ENCODE data around the gene UVRAG.

Gene UVRAG

GRCh38 chr11:76115555-76115954 lies 300.5 kb downstream of the UVRAG start:
- H3K4me3 ChIP-seq (ENCODE audit: low read depth, low read length): no peak overlapping the region
- no peaks in the 10 kb centered on the region for H3K9me3 ChIP-seq (ENCODE audit: control insufficient read depth, insufficient read depth, low read depth, low read length)
- CTCF ChIA-PET: interaction anchor here (1.0 kb wide), 1 partner anchor 218 kb away, joined by 3 read pairs; no protein-coding TSS in a partner anchor
- POLR2A ChIA-PET: no interaction called here
- H3K4me1 ChIP-seq (ENCODE audit: control insufficient read depth, insufficient read depth, low read length): no peaks in the 10 kb centered on the region
- no peak for TF ChIP-seq ZBTB6 (tag by site-specific recombination; IDR thresholded peaks at IDR 0.05)
- TF ChIP-seq ZBTB48 (tag by site-specific recombination; IDR thresholded peaks at IDR 0.05): no peak
- TF ChIP-seq ZNF544 (tag by site-specific recombination; IDR thresholded peaks at IDR 0.05): no peak
- no peak for TF ChIP-seq ZNF132 (tag by site-specific recombination; IDR thresholded peaks at IDR 0.05; ENCODE audit: borderline replicate concordance)
- TF ChIP-seq ZNF37A (tag by site-specific recombination; IDR thresholded peaks at IDR 0.05): no peak
- TF ChIP-seq ZNF335 (tag by site-specific recombination; conservative IDR thresholded peaks at IDR 0.05): no peak
- no peak for TF ChIP-seq ZNF830 (tag by site-specific recombination; IDR thresholded peaks at IDR 0.05; ENCODE audit: low read depth)
- TF ChIP-seq ZBTB7A (tag by site-specific recombination; IDR thresholded peaks at IDR 0.05; ENCODE audit: low read depth): no peak
- TF ChIP-seq ZNF266 (tag by site-specific recombination; IDR thresholded peaks at IDR 0.05; ENCODE audit: low read depth): no peak
- no peak for TF ChIP-seq ZNF596 (tag by site-specific recombination; IDR thresholded peaks at IDR 0.05)
- no peak for TF ChIP-seq ZNF555 (tag by site-specific recombination; conservative IDR thresholded peaks at IDR 0.05)
- no peak for TF ChIP-seq ZFP3 (tag by site-specific recombination; IDR thresholded peaks at IDR 0.05; ENCODE audit: low read depth)
- no peak for TF ChIP-seq ZNF394 (tag by site-specific recombination; IDR thresholded peaks at IDR 0.05; ENCODE audit: borderline replicate concordance)
- no peak for TF ChIP-seq ZNF610 (tag by site-specific recombination; IDR thresholded peaks at IDR 0.05; ENCODE audit: borderline replicate concordance)
- no peak for TF ChIP-seq ZNF114 (tag by site-specific recombination; IDR thresholded peaks at IDR 0.05)
- no peak for TF ChIP-seq ZNF501 (tag by site-specific recombination; IDR thresholded peaks at IDR 0.05)
- no peak for TF ChIP-seq ZNF202 (tag by site-specific recombination; IDR thresholded peaks at IDR 0.05; ENCODE audit: borderline replicate concordance)
- no peak for TF ChIP-seq ZNF449 (tag by site-specific recombination; IDR thresholded peaks at IDR 0.05)
- TF ChIP-seq ZNF837 (tag by site-specific recombination; IDR thresholded peaks at IDR 0.05): no peak
- TF ChIP-seq ZNF514 (tag by site-specific recombination; IDR thresholded peaks at IDR 0.05): no peak
- H3K36me3 ChIP-seq (ENCODE audit: control insufficient read depth in 2 of 2, insufficient read depth in 1 of 2, low read length in 2 of 2): peaks cover 0 to 4% of the 10 kb centered on the region in 2 experiments; a peak in 1 of 3 replicates
- H3K27ac ChIP-seq (ENCODE audit: extremely low read depth, low read depth, low read length): no peak overlapping the region

GRCh38 chr11:76119032-76119431 lies 304.0 kb downstream of the UVRAG start:
- ChIA-PET CTCF (interaction anchor here (0.6 to 4.1 kb wide), 3 partner anchors 33 to 217 kb away, joined by 3 to 20 read pairs (median 4); no protein-coding TSS in a partner anchor), POLR2A (no interaction called here)
- no peak overlapping the region for H3K27ac ChIP-seq (ENCODE audit: extremely low read depth, low read depth, low read length)
- no peaks in the 10 kb centered on the region for H3K4me1 ChIP-seq (ENCODE audit: control insufficient read depth, insufficient read depth, low read length)
- H3K36me3 ChIP-seq (ENCODE audit: control insufficient read depth in 2 of 2, insufficient read depth in 1 of 2, low read length in 2 of 2): peaks cover 0 to 4% of the 10 kb centered on the region in 2 experiments; a peak in 1 of 3 replicates
- no peak overlapping the region for H3K4me3 ChIP-seq (ENCODE audit: low read depth, low read length)
- H3K9me3 ChIP-seq (ENCODE audit: control insufficient read depth, insufficient read depth, low read depth, low read length): no peaks in the 10 kb centered on the region
- TF ChIP-seq ATF2 (tag by site-specific recombination; IDR thresholded peaks at IDR 0.05; ENCODE audit: low read depth) (no peak), ZNF174 (tag by site-specific recombination; IDR thresholded peaks at IDR 0.05) (no peak), YY2 (tag by site-specific recombination; IDR thresholded peaks at IDR 0.05) (no peak), SP7 (tag by site-specific recombination; IDR thresholded peaks at IDR 0.05) (no peak), REPIN1 (tag by site-specific recombination; IDR thresholded peaks at IDR 0.05; ENCODE audit: low read depth) (no peak), ZNF302 (tag by site-specific recombination; IDR thresholded peaks at IDR 0.05; ENCODE audit: low read depth) (no peak), ZBTB8A (tag by site-specific recombination; IDR thresholded peaks at IDR 0.05) (no peak), ZNF354C (tag by site-specific recombination; IDR thresholded peaks at IDR 0.05; ENCODE audit: borderline replicate concordance, low read depth) (no peak), ZNF76 (tag by site-specific recombination; IDR thresholded peaks at IDR 0.05; ENCODE audit: borderline replicate concordance, low read depth) (no peak), ZSCAN30 (tag by site-specific recombination; IDR thresholded peaks at IDR 0.05) (no peak), ZNF792 (tag by site-specific recombination; IDR thresholded peaks at IDR 0.05) (no peak)
- TF ChIP-seq, protein P1, sequence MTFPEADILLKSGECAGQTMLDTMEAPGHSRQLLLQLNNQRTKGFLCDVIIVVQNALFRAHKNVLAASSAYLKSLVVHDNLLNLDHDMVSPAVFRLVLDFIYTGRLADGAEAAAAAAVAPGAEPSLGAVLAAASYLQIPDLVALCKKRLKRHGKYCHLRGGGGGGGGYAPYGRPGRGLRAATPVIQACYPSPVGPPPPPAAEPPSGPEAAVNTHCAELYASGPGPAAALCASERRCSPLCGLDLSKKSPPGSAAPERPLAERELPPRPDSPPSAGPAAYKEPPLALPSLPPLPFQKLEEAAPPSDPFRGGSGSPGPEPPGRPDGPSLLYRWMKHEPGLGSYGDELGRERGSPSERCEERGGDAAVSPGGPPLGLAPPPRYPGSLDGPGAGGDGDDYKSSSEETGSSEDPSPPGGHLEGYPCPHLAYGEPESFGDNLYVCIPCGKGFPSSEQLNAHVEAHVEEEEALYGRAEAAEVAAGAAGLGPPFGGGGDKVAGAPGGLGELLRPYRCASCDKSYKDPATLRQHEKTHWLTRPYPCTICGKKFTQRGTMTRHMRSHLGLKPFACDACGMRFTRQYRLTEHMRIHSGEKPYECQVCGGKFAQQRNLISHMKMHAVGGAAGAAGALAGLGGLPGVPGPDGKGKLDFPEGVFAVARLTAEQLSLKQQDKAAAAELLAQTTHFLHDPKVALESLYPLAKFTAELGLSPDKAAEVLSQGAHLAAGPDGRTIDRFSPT (tag by site-specific recombination; IDR thresholded peaks at IDR 0.05): no peak

Measured in HEK293 (cell line).